SK-N-MC (cell line): ENCODE measurements around the gene MAP3K9.

Experiments used
- DNase-seq: peaks from one replicate; pipeline ENCODE4 v3.0.0-alpha.2; 2011; ENCODE audit warnings: low read depth, low spot score
- H3K27ac ChIP-seq: fragments of 200-600 bp; sonication (generic); 2 replicates; pipeline ENCODE4 v1.5.1; 2016; ENCODE audit warnings: mixed run types
- H3K36me3 ChIP-seq: fragments of 200-600 bp; sonication (generic); 2 replicates; pipeline ENCODE4 v1.6.1; 2017; ENCODE audit warnings: antibody characterized with exemption, low read length, mixed read lengths; ENCODE audit not compliant: insufficient read depth
- H3K4me3 ChIP-seq: fragments of 200-600 bp; sonication (generic); 2 replicates; pipeline ENCODE4 v1.5.1; 2016
- H3K9ac ChIP-seq: fragments of 200-600 bp; sonication (generic); 2 replicates; pipeline ENCODE4 v1.8.0; 2017; ENCODE audit warnings: mixed run types, mixed read lengths; ENCODE audit not compliant: insufficient read length
- H3K9me3 ChIP-seq: fragments of 200-600 bp; sonication (generic); 2 replicates; pipeline ENCODE4 v1.6.1; 2017; ENCODE audit warnings: low read depth, mild to moderate bottlenecking, antibody characterized with exemption, low read length, moderate library complexity, mixed read lengths
- EZH2 ChIP-seq: fragments of 200-600 bp; sonication (generic); IDR thresholded peaks from one replicate; pipeline ENCODE4 v1.6.1; 2017; ENCODE audit warnings: antibody characterized with exemption
- FOXP2 ChIP-seq: optimal IDR thresholded peaks from 2 replicates; pipeline ENCODE3; 2011; ENCODE audit warnings: mild to moderate bottlenecking, moderate library complexity; ENCODE audit not compliant: insufficient read depth; ENCODE audit errors: extremely low read length, control extremely low read depth
- POLR2AphosphoS5 ChIP-seq: IDR thresholded peaks from 2 replicates; pipeline ENCODE4 v1.6.1; 2012; ENCODE audit warnings: mild to moderate bottlenecking, low read depth, low read length, borderline replicate concordance

The MAP3K9 gene

GRCh38 chr14:70780396-70781075 is 28.8 kb downstream of the MAP3K9 start:
- H3K27ac ChIP-seq: no peak overlapping the region
- DNase-seq: no peak

GRCh38 chr14:70779667-70780066 is 29.6 kb downstream of the MAP3K9 start:
- H3K27ac ChIP-seq: no peak overlapping the region
- DNase-seq: no peak
- no peak for TF ChIP-seq EZH2
- TF ChIP-seq FOXP2: no peak
- no peak for TF ChIP-seq POLR2AphosphoS5
- no peaks in the 10 kb centered on the region for H3K36me3 ChIP-seq
- H3K4me3 ChIP-seq: no peak overlapping the region
- no peaks in the 10 kb centered on the region for H3K9me3 ChIP-seq
- no peak overlapping the region for H3K9ac ChIP-seq

More at GRCh38 chr14:70780396-70781075, 28.8 kb downstream of the MAP3K9 start:
- Histone ChIP-seq H3K9me3 (no peaks in the 10 kb centered on the region), H3K9ac (no peak overlapping the region), H3K4me3 (no peak overlapping the region), H3K36me3 (no peaks in the 10 kb centered on the region)
- no peak for TF ChIP-seq POLR2AphosphoS5
- TF ChIP-seq EZH2: no peak
- TF ChIP-seq FOXP2: no peak

- Histone ChIP-seq H3K4me3 (no peak overlapping the region), H3K9me3 (no peaks in the 10 kb centered on the region), H3K36me3 (no peaks in the 10 kb centered on the region), H3K9ac (no peak overlapping the region), H3K27ac (no peak overlapping the region)
- TF ChIP-seq EZH2: no peak
- no peak for TF ChIP-seq FOXP2
- no peak for TF ChIP-seq POLR2AphosphoS5
- no peak for DNase-seq
Observed at GRCh38 chr14:70776197-70776596, 33.1 kb downstream of the MAP3K9 start.

DNA sequence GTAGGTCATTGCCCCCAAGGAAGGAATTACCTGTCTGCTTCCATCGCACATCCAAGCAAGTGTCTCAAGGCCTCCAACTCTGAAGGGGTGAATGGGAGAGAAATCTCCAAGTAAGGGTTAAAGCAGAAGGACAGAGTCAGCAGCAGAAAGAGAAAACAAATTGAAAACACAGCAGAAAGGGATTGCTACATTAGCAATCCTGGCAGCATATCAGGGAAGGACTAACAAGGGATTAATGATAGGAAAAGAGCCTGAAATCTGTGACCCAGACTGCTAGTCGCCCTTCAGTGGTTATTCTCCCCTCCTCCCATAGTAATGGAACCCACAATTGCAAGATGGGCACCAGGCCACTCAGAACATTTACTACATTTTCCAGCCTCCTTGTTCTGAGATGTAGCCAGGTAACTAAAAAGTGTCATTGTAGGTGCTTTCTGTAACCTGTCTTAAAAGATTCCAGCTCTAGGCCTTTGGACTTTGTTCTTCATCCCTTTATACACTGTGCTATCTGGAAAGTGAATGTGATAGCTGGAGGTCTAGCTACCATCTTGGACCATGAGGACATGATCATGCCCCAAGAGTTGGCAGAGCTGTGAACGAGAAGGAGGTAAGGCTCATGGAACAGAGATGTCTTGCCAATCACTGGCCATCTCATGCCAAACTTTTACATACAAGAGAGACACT is 36.0 kb downstream of the MAP3K9 start:
- no peak for DNase-seq
- Histone ChIP-seq H3K9ac (no peak overlapping the region), H3K4me3 (no peak overlapping the region), H3K27ac (no peak overlapping the region), H3K36me3 (no peaks in the 10 kb centered on the region), H3K9me3 (no peaks in the 10 kb centered on the region)
- TF ChIP-seq EZH2 (no peak), FOXP2 (no peak), POLR2AphosphoS5 (no peak)

- Histone ChIP-seq H3K27ac (no peak overlapping the region), H3K9me3 (no peaks in the 10 kb centered on the region), H3K36me3 (no peaks in the 10 kb centered on the region), H3K4me3 (no peak overlapping the region), H3K9ac (no peak overlapping the region)
- TF ChIP-seq EZH2 (no peak), POLR2AphosphoS5 (no peak), FOXP2 (no peak)
- no peak for DNase-seq
Observed at GRCh38 chr14:70771781-70772212, 37.5 kb downstream of the MAP3K9 start.

- no peak for TF ChIP-seq POLR2AphosphoS5
- TF ChIP-seq EZH2: no peak
- TF ChIP-seq FOXP2: no peak
Observed at GRCh38 chr14:70770490-70770889, 38.8 kb downstream of the MAP3K9 start.

DNA sequence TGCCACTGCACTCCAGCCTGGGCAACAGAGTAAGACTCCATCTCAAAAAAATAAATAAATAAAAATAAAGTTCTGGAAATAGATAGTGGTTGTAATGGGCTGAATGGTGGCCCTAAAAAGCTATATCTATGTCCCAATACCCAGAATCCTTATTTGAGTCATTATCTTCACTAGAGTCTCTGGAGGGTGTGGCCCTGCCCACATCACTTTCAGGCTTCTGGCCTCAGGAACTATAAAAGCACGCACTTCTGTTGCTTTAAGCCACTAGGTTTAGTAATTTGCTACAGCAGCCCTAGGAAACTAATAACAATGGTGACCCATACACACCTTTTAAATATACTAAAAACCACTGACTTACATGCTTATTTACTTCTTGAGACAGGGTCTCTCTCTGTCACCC is 49.9 kb downstream of the MAP3K9 start:
- no peak overlapping the region for H3K4me3 ChIP-seq
- H3K9ac ChIP-seq: no peak overlapping the region
- no peak overlapping the region for H3K27ac ChIP-seq
- no peaks in the 10 kb centered on the region for H3K9me3 ChIP-seq
- no peaks in the 10 kb centered on the region for H3K36me3 ChIP-seq
- no peak for DNase-seq
- TF ChIP-seq FOXP2 (no peak), EZH2 (no peak), POLR2AphosphoS5 (no peak)

More at GRCh38 chr14:70770490-70770889, 38.8 kb downstream of the MAP3K9 start:
- Histone ChIP-seq H3K27ac (no peak overlapping the region), H3K9me3 (no peaks in the 10 kb centered on the region), H3K9ac (no peak overlapping the region), H3K4me3 (no peak overlapping the region), H3K36me3 (no peaks in the 10 kb centered on the region)
- no peak for DNase-seq

GRCh38 chr14:70755655-70756054 is 53.7 kb downstream of the MAP3K9 start:
- TF ChIP-seq EZH2 (no peak), FOXP2 (no peak), POLR2AphosphoS5 (no peak)
- H3K36me3 ChIP-seq: no peaks in the 10 kb centered on the region
- H3K9ac ChIP-seq: no peak overlapping the region
- H3K4me3 ChIP-seq: no peak overlapping the region
- no peak for DNase-seq
- no peak overlapping the region for H3K27ac ChIP-seq
- H3K9me3 ChIP-seq: no peaks in the 10 kb centered on the region

DNA sequence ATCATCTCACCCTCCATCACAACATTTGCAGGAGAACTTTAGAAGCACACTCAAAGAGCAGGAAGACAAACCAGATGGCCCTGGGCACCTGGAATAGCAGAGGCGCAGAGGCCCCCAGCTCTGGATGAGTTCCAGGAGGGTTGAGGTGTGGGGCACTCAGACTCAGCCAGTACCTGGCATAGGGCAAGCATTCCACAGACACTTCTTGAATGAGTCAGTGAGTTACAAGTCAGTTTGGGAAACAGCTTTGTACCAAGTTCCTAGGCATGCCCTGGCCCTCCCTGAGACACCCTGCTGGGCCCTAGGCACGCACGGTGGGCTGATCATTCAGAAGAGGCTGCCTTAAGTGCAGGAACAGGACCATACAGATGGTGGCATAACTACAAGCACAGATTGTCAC is 54.3 kb downstream of the MAP3K9 start:
- H3K27ac ChIP-seq: no peak overlapping the region
- no peak overlapping the region for H3K9ac ChIP-seq
- no peaks in the 10 kb centered on the region for H3K9me3 ChIP-seq
- no peaks in the 10 kb centered on the region for H3K36me3 ChIP-seq
- TF ChIP-seq EZH2 (no peak), FOXP2 (no peak)
- H3K4me3 ChIP-seq: no peak overlapping the region
- DNase-seq: no peak
